ENCODE data around the gene MAGI2. TPM values are rescaled to one million over a fixed set of nuclear protein-coding genes. Genes with fewer than 3 reads are reported as not detected.

The MAGI2 gene
- total RNA-seq, 2 experiments from 2014 or later = 0.03 to 0.17 TPM

GRCh38 chr7:78234634-78235033, 1218.8 kb downstream of the MAGI2 start:
- H3K9me3 ChIP-seq (ENCODE audit: low read length) = peaks cover 28% of the 10 kb centered on the region
- no peaks in the 10 kb centered on the region; the same call in 1 of the 2 replicates for H3K36me3 ChIP-seq (ENCODE audit: insufficient read depth, low read length)
- CTCF ChIA-PET (ENCODE audit: unreplicated experiment) = no interaction called here
- no peaks in the 10 kb centered on the region for H3K79me2 ChIP-seq (ENCODE audit: insufficient read depth, low read depth, low read length)
- no TSS peak for BruUV-seq (replicated peaks)
- DNase-seq (ENCODE audit: low spot score) = no peak
- H3K27ac ChIP-seq (ENCODE audit: low read depth, low read length, poor library complexity, severe bottlenecking) = no peak overlapping the region
- no peaks in the 10 kb centered on the region for H3K9me2 ChIP-seq (ENCODE audit: insufficient read depth, low read length)
- POLR2A ChIA-PET = no interaction called here
- H2AFZ ChIP-seq (ENCODE audit: low read length) = no peak overlapping the region
- H3K4me1 ChIP-seq (ENCODE audit: insufficient read depth, low read length, poor library complexity, severe bottlenecking) = peaks cover 18% of the 10 kb centered on the region
- no peak overlapping the region for H3K4me3 ChIP-seq (ENCODE audit: low read depth, low read length, poor library complexity, severe bottlenecking)
- no peak for TF ChIP-seq EZH2phosphoT487 (IDR thresholded peaks at IDR 0.05; ENCODE audit: borderline replicate concordance, low read depth, low read length)
- TF ChIP-seq CTCF (conservative IDR thresholded peaks at IDR 0.05; ENCODE audit: low read length) = no peak
- no peaks in the 10 kb centered on the region for H4K20me1 ChIP-seq (ENCODE audit: insufficient read depth, low read length)
- no peak overlapping the region for H3K4me2 ChIP-seq (ENCODE audit: low read length)
- intact Hi-C loops (cut with micrococcal nuclease; ENCODE audit: unreplicated experiment) = no loop called here

GRCh38 chr7:78232806-78233205, 1220.7 kb downstream of the MAGI2 start:
- TF ChIP-seq EZH2phosphoT487 (IDR thresholded peaks at IDR 0.05; ENCODE audit: borderline replicate concordance, low read depth, low read length) (no peak), CTCF (conservative IDR thresholded peaks at IDR 0.05; ENCODE audit: low read length) (no peak)
- POLR2A ChIA-PET = no interaction called here
- Histone ChIP-seq H3K4me3 (ENCODE audit: low read depth, low read length, poor library complexity, severe bottlenecking) (no peak overlapping the region), H2AFZ (ENCODE audit: low read length) (no peak overlapping the region), H3K4me2 (ENCODE audit: low read length) (no peak overlapping the region), H4K20me1 (ENCODE audit: insufficient read depth, low read length) (no peaks in the 10 kb centered on the region), H3K27ac (ENCODE audit: low read depth, low read length, poor library complexity, severe bottlenecking) (no peak overlapping the region), H3K9me2 (ENCODE audit: insufficient read depth, low read length) (no peaks in the 10 kb centered on the region), H3K79me2 (ENCODE audit: insufficient read depth, low read depth, low read length) (no peaks in the 10 kb centered on the region), H3K9me3 (ENCODE audit: low read length) (peaks cover 27% of the 10 kb centered on the region), H3K4me1 (ENCODE audit: insufficient read depth, low read length, poor library complexity, severe bottlenecking) (no peaks in the 10 kb centered on the region), H3K36me3 (ENCODE audit: insufficient read depth, low read length) (no peaks in the 10 kb centered on the region; the same call in 1 of the 2 replicates)
- intact Hi-C loops (cut with micrococcal nuclease; ENCODE audit: unreplicated experiment) = no loop called here
- BruUV-seq (replicated peaks) = no TSS peak
- no peak for DNase-seq (ENCODE audit: low spot score)
- CTCF ChIA-PET (ENCODE audit: unreplicated experiment) = no interaction called here

- CTCF ChIA-PET (ENCODE audit: unreplicated experiment) = no interaction called here
Observed at GRCh38 chr7:78226059-78226719, 1227.3 kb downstream of the MAGI2 start.

More at GRCh38 chr7:78226059-78226719, 1227.3 kb downstream of the MAGI2 start:
- no TSS peak for BruUV-seq (replicated peaks)
- H3K4me3 ChIP-seq (ENCODE audit: low read depth, low read length, poor library complexity, severe bottlenecking) = no peak overlapping the region
- DNase-seq (ENCODE audit: low spot score) = peak; percentile 26
- TF ChIP-seq EZH2phosphoT487 (IDR thresholded peaks at IDR 0.05; ENCODE audit: borderline replicate concordance, low read depth, low read length) (no peak), CTCF (conservative IDR thresholded peaks at IDR 0.05; ENCODE audit: low read length) (peak; percentile 76)
- no peaks in the 10 kb centered on the region for H3K9me3 ChIP-seq (ENCODE audit: low read length)
- no peak overlapping the region for H2AFZ ChIP-seq (ENCODE audit: low read length)
- H3K4me1 ChIP-seq (ENCODE audit: insufficient read depth, low read length, poor library complexity, severe bottlenecking) = peaks cover 9% of the 10 kb centered on the region
- H3K9me2 ChIP-seq (ENCODE audit: insufficient read depth, low read length) = no peaks in the 10 kb centered on the region
- POLR2A ChIA-PET = no interaction called here
- intact Hi-C loops (cut with micrococcal nuclease; ENCODE audit: unreplicated experiment) = loop anchor here (10.0 kb wide), 1 partner anchor 571 kb away; no protein-coding TSS in a partner anchor
- H4K20me1 ChIP-seq (ENCODE audit: insufficient read depth, low read length) = no peaks in the 10 kb centered on the region
- no peak overlapping the region for H3K27ac ChIP-seq (ENCODE audit: low read depth, low read length, poor library complexity, severe bottlenecking)
- H3K79me2 ChIP-seq (ENCODE audit: insufficient read depth, low read depth, low read length) = no peaks in the 10 kb centered on the region
- H3K36me3 ChIP-seq (ENCODE audit: insufficient read depth, low read length) = no peaks in the 10 kb centered on the region
- H3K4me2 ChIP-seq (ENCODE audit: low read length) = no peak overlapping the region
